ENCODE results near the gene PARVG. TPM values are rescaled to one million over a fixed set of nuclear protein-coding genes. Genes with fewer than 3 reads are reported as not detected.

The PARVG gene
- total and polyA plus RNA-seq, 2 donors (not counting 3 experiments of a cell fraction or from before 2014, with no cell fraction given), result 0.82 TPM; not detected in 1

DNA sequence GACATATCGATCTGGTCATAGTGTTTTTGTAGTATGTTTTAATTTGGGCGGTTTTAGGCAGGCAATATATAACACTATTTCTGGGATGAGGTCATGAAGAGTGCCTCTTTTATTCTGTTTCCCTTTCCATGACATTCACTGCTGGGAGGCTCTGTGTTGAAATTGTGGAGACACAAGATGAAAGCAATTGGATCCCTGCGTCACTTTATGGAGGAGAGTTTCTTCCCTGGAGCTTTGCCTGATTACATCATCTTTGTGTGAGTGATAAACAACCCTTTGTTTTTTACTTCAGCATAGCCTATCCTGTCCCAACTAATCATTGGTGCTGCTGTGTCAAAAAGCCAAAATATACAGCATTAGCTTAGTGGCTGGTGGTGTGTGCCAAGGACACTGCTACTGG is 48.6 kb downstream of the PARVG start:
- dilution Hi-C loops (cut with MboI; ENCODE audit: extremely low pct_ligation_motif_present, low sequenced_read_pairs), result no loop called here
- H3K4me1 ChIP-seq (ENCODE audit: control insufficient read depth, extremely low read depth, insufficient read depth, low read length), result no peaks in the 10 kb centered on the region
- intact Hi-C loops (cut with micrococcal nuclease), result no loop called here
- POLR2A ChIA-PET, result no interaction called here
- H3K4me2 ChIP-seq (ENCODE audit: insufficient read depth, low read length), result no peak overlapping the region
- H3K79me2 ChIP-seq (ENCODE audit: control insufficient read depth, insufficient read depth, low read length), result no peaks in the 10 kb centered on the region
- no peak overlapping the region for H3K27ac ChIP-seq (ENCODE audit: insufficient read depth, low read depth, low read length)
- H3K27me3 ChIP-seq (ENCODE audit: control insufficient read depth in 2 of 2, insufficient read depth in 2 of 2, low read length in 2 of 2), result no peaks in the 10 kb centered on the region
- no peak for FAIRE-seq
- DNase-seq (ENCODE audit: low read depth, low spot score), result no peak
- TF ChIP-seq, protein P1, sequence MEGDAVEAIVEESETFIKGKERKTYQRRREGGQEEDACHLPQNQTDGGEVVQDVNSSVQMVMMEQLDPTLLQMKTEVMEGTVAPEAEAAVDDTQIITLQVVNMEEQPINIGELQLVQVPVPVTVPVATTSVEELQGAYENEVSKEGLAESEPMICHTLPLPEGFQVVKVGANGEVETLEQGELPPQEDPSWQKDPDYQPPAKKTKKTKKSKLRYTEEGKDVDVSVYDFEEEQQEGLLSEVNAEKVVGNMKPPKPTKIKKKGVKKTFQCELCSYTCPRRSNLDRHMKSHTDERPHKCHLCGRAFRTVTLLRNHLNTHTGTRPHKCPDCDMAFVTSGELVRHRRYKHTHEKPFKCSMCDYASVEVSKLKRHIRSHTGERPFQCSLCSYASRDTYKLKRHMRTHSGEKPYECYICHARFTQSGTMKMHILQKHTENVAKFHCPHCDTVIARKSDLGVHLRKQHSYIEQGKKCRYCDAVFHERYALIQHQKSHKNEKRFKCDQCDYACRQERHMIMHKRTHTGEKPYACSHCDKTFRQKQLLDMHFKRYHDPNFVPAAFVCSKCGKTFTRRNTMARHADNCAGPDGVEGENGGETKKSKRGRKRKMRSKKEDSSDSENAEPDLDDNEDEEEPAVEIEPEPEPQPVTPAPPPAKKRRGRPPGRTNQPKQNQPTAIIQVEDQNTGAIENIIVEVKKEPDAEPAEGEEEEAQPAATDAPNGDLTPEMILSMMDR (IDR thresholded peaks at IDR 0.05; ENCODE audit: extremely low read depth in 1 of 2, insufficient read depth in 1 of 2, low read depth in 1 of 2, low read length in 2 of 2), result no peak
- TF ChIP-seq GATA2 (IDR thresholded peaks at IDR 0.05; ENCODE audit: insufficient read depth, insufficient read length, low read depth, low read length) (no peak), EZH2 (IDR thresholded peaks at IDR 0.05; ENCODE audit: borderline replicate concordance, low read depth, low read length, severe bottlenecking) (no peak), POLR2A (IDR thresholded peaks at IDR 0.05; ENCODE audit: low read depth, low read length) (no peak), FOS (IDR thresholded peaks at IDR 0.05; ENCODE audit: borderline replicate concordance, insufficient read depth, low read length) (no peak), MYC (IDR thresholded peaks at IDR 0.05; ENCODE audit: low read depth, low read length) (no peak), POLR2AphosphoS5 (IDR thresholded peaks at IDR 0.05; ENCODE audit: insufficient read depth, low read depth, low read length) (no peak), JUN (IDR thresholded peaks at IDR 0.05; ENCODE audit: borderline replicate concordance, insufficient read depth, insufficient read length, low read depth) (no peak)
- TF ChIP-seq, protein P2, sequence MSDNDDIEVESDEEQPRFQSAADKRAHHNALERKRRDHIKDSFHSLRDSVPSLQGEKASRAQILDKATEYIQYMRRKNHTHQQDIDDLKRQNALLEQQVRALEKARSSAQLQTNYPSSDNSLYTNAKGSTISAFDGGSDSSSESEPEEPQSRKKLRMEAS (IDR thresholded peaks at IDR 0.05; ENCODE audit: insufficient read depth, insufficient read length), result no peak
- H3K4me3 ChIP-seq (replicated peaks in 1 of 3; ENCODE audit: insufficient read depth in 1 of 3, low read depth in 1 of 3, low read length in 3 of 3), result no peak overlapping the region
- H2AFZ ChIP-seq (ENCODE audit: low read depth, low read length), result no peak overlapping the region
- H4K20me1 ChIP-seq (replicated peaks; ENCODE audit: control insufficient read depth, extremely low read depth, insufficient read depth, low read length), result no peaks in the 10 kb centered on the region
- H3K36me3 ChIP-seq (ENCODE audit: control insufficient read depth in 2 of 2, extremely low read depth in 1 of 2, insufficient read depth in 2 of 2, low read length in 2 of 2), result no peaks in the 10 kb centered on the region
- CTCF ChIA-PET, result no interaction called here
- no TSS peak for BruUV-seq (replicated peaks)
- H3K9ac ChIP-seq (replicated peaks; ENCODE audit: extremely low read depth, insufficient read depth, low read length), result no peak overlapping the region
- H3K9me1 ChIP-seq (replicated peaks; ENCODE audit: control insufficient read depth, extremely low read depth, insufficient read depth, low read length), result no peaks in the 10 kb centered on the region
- no peaks in the 10 kb centered on the region for H3K9me3 ChIP-seq (replicated peaks; ENCODE audit: control insufficient read depth, insufficient read depth, low read length)

Data from endothelial cell of umbilical vein (primary cell).